ENCODE data around the gene SOX13. TPM values are rescaled to one million over a fixed set of nuclear protein-coding genes. Genes with fewer than 3 reads are reported as not detected.
A peak's percentile ranks its signal among the peaks of the same experiment; 100 is the strongest.

Gene SOX13
- total and polyA plus RNA-seq, 3 donors from 2014 or later = 17.8 to 33.4 (median 29.1) TPM

GRCh38 chr1:204126386-204126785 lies 53.5 kb downstream of the SOX13 start:
- intact Hi-C loops (cut with DNase I; ENCODE audit: low total_unique reads) = loop anchor here (5.0 to 10.0 kb wide), 2 partner anchors 52 to 254 kb away; partner anchors contain the start of gene SOX13
- WGBS, 2 donors = 43 to 58% methylated on average over 8 of the region's 8 CpGs

GRCh38 chr1:204126956-204127355 lies 54.0 kb downstream of the SOX13 start:
- no peak for TF ChIP-seq POLR2A (IDR thresholded peaks at IDR 0.05)
- no peak for TF ChIP-seq CTCF (IDR thresholded peaks at IDR 0.05)
- WGBS, 2 donors = 39 to 61% methylated on average over 7 of the region's 7 CpGs
- no peaks in the 10 kb centered on the region for H3K9me3 ChIP-seq
- peaks cover 54% of the 10 kb centered on the region for H3K4me1 ChIP-seq
- H3K4me3 ChIP-seq = no peak overlapping the region
- no peak for DNase-seq
- peak overlapping the region; percentile 59 to 71 for H3K27ac ChIP-seq
- H3K36me3 ChIP-seq (ENCODE audit: low read depth, missing control alignments) = no peaks in the 10 kb centered on the region
- no peaks in the 10 kb centered on the region for H3K27me3 ChIP-seq
- intact Hi-C loops (cut with DNase I; ENCODE audit: low total_unique reads) = loop anchor here (5.0 to 10.0 kb wide), 2 partner anchors 52 to 255 kb away; partner anchors contain the start of gene SOX13

More at GRCh38 chr1:204126386-204126785, 53.5 kb downstream of the SOX13 start:
- H3K36me3 ChIP-seq (ENCODE audit: low read depth, missing control alignments) = no peaks in the 10 kb centered on the region
- no peaks in the 10 kb centered on the region for H3K27me3 ChIP-seq
- H3K27ac ChIP-seq = peak overlapping the region in 1 of 2 donors; percentile 71
- H3K9me3 ChIP-seq = no peaks in the 10 kb centered on the region
- H3K4me1 ChIP-seq = peaks cover 48% of the 10 kb centered on the region
- TF ChIP-seq CTCF (IDR thresholded peaks at IDR 0.05) (no peak), POLR2A (IDR thresholded peaks at IDR 0.05) (no peak)
- DNase-seq = no peak
- no peak overlapping the region for H3K4me3 ChIP-seq

- peak overlapping the region; percentile 59 to 71 for H3K27ac ChIP-seq
- H3K36me3 ChIP-seq (ENCODE audit: low read depth, missing control alignments) = no peaks in the 10 kb centered on the region
- intact Hi-C loops (cut with DNase I; ENCODE audit: low total_unique reads) = loop anchor here (5.0 to 10.0 kb wide), 2 partner anchors 53 to 255 kb away; partner anchors contain the start of gene SOX13
- H3K4me3 ChIP-seq = no peak overlapping the region
- 54 to 55% methylated on average over 5 of the region's 5 CpGs for WGBS, 2 donors
- DNase-seq = peak; percentile 77
- no peaks in the 10 kb centered on the region for H3K27me3 ChIP-seq
- H3K9me3 ChIP-seq = no peaks in the 10 kb centered on the region
- TF ChIP-seq POLR2A (IDR thresholded peaks at IDR 0.05) (no peak), CTCF (IDR thresholded peaks at IDR 0.05) (peak; percentile 92 to 97 (median 97))
- H3K4me1 ChIP-seq = peaks cover 54% of the 10 kb centered on the region
Observed at GRCh38 chr1:204127597-204128242, 54.8 kb downstream of the SOX13 start.

GRCh38 chr1:204128464-204128963 lies 55.6 kb downstream of the SOX13 start:
- peaks cover 54% of the 10 kb centered on the region for H3K4me1 ChIP-seq
- TF ChIP-seq POLR2A (IDR thresholded peaks at IDR 0.05) (no peak), CTCF (IDR thresholded peaks at IDR 0.05) (no peak)
- no peak overlapping the region for H3K4me3 ChIP-seq
- 66 to 71% methylated on average over 3 to 4 of the region's 4 CpGs for WGBS, 2 donors
- no peaks in the 10 kb centered on the region for H3K27me3 ChIP-seq
- peak overlapping the region in 1 of 2 donors; percentile 78 for H3K27ac ChIP-seq
- intact Hi-C loops (cut with DNase I; ENCODE audit: low total_unique reads) = loop anchor here (5.0 to 10.0 kb wide), 2 partner anchors 54 to 256 kb away; partner anchors contain the start of gene SOX13
- DNase-seq = no peak
- no peaks in the 10 kb centered on the region for H3K36me3 ChIP-seq (ENCODE audit: low read depth, missing control alignments)
- H3K9me3 ChIP-seq = no peaks in the 10 kb centered on the region
